Rectal smooth muscle tissue (tissue), 1 donor: Measurements from ENCODE around the gene ANKS1A.
"Not testable (repeated sequence)": the region's sequence is repeated elsewhere in the genome, so short reads cannot be mapped to it uniquely, and the experiment has no call there.

Experiments used
- H3K27ac ChIP-seq: one replicate; pipeline ENCODE4 v1.7.0; 2013; ENCODE audit warnings: low read depth, low read length, inconsistent platforms
- H3K27me3 ChIP-seq: one replicate; pipeline ENCODE4 v1.7.0; 2013; ENCODE audit warnings: low read length; ENCODE audit not compliant: control insufficient read depth, insufficient read depth
- H3K36me3 ChIP-seq: one replicate; pipeline ENCODE4 v1.7.0; 2013; ENCODE audit warnings: low read length; ENCODE audit not compliant: control insufficient read depth, insufficient read depth
- H3K4me1 ChIP-seq: one replicate; pipeline ENCODE4 v1.7.0; 2013; ENCODE audit warnings: low read length; ENCODE audit not compliant: control insufficient read depth, insufficient read depth
- H3K4me3 ChIP-seq: one replicate; pipeline ENCODE4 v1.7.0; 2013; ENCODE audit warnings: low read length
- H3K9ac ChIP-seq: one replicate; pipeline ENCODE4 v1.7.0; 2013; ENCODE audit warnings: low read length

ANKS1A gene

GRCh38 chr6:35089935-35090505 lies 201.0 kb downstream of the ANKS1A start:
- no peak overlapping the region for H3K9ac ChIP-seq
- peak overlapping the region; percentile 54 for H3K27ac ChIP-seq

GRCh38 chr6:35090734-35091133 lies 201.7 kb downstream of the ANKS1A start:
- no peak overlapping the region for H3K4me3 ChIP-seq
- H3K36me3 ChIP-seq, result peaks cover 32% of the 10 kb centered on the region
- H3K4me1 ChIP-seq, result peaks cover 35% of the 10 kb centered on the region
- no peak overlapping the region for H3K9ac ChIP-seq
- H3K27me3 ChIP-seq, result no peaks in the 10 kb centered on the region
- H3K27ac ChIP-seq, result peak overlapping the region; percentile 54

More at GRCh38 chr6:35089935-35090505, 201.0 kb downstream of the ANKS1A start:
- H3K27me3 ChIP-seq, result no peaks in the 10 kb centered on the region
- H3K36me3 ChIP-seq, result peaks cover 35% of the 10 kb centered on the region
- no peak overlapping the region for H3K4me3 ChIP-seq
- H3K4me1 ChIP-seq, result peaks cover 34% of the 10 kb centered on the region

- H3K9ac ChIP-seq, result no peak overlapping the region
- peak overlapping the region; percentile 54 for H3K27ac ChIP-seq
- H3K4me3 ChIP-seq, result no peak overlapping the region
- H3K4me1 ChIP-seq, result peaks cover 42% of the 10 kb centered on the region
- H3K36me3 ChIP-seq, result peaks cover 27% of the 10 kb centered on the region
- H3K27me3 ChIP-seq, result no peaks in the 10 kb centered on the region
Observed at GRCh38 chr6:35091346-35092083, 202.5 kb downstream of the ANKS1A start.

GRCh38 chr6:35092362-35093117 lies 203.5 kb downstream of the ANKS1A start:
- H3K4me3 ChIP-seq, result no peak overlapping the region
- peaks cover 17% of the 10 kb centered on the region for H3K36me3 ChIP-seq
- H3K27me3 ChIP-seq, result no peaks in the 10 kb centered on the region
- no peak overlapping the region for H3K9ac ChIP-seq
- H3K4me1 ChIP-seq, result peaks cover 42% of the 10 kb centered on the region
- peak overlapping the region; percentile 54 for H3K27ac ChIP-seq

- Histone ChIP-seq H3K9ac (no peak overlapping the region), H3K27me3 (no peaks in the 10 kb centered on the region), H3K36me3 (peaks cover 17% of the 10 kb centered on the region), H3K27ac (peak overlapping the region; percentile 54), H3K4me3 (no peak overlapping the region), H3K4me1 (peaks cover 42% of the 10 kb centered on the region)
Observed at GRCh38 chr6:35093118-35093445, 204.0 kb downstream of the ANKS1A start.

- Histone ChIP-seq H3K4me3 (no peak overlapping the region), H3K9ac (no peak overlapping the region), H3K4me1 (peaks cover 42% of the 10 kb centered on the region), H3K27me3 (no peaks in the 10 kb centered on the region), H3K27ac (no peak overlapping the region), H3K36me3 (peaks cover 13% of the 10 kb centered on the region)
Observed at GRCh38 chr6:35093783-35094182, 204.7 kb downstream of the ANKS1A start.

- H3K27ac ChIP-seq, result no peak overlapping the region
- peaks cover 10% of the 10 kb centered on the region for H3K36me3 ChIP-seq
- H3K27me3 ChIP-seq, result no peaks in the 10 kb centered on the region
- H3K4me1 ChIP-seq, result peaks cover 38% of the 10 kb centered on the region
- H3K9ac ChIP-seq, result no peak overlapping the region
- H3K4me3 ChIP-seq, result no peak overlapping the region
Observed at GRCh38 chr6:35094183-35094582, 205.1 kb downstream of the ANKS1A start.

GRCh38 chr6:35096129-35096862 lies 207.2 kb downstream of the ANKS1A start:
- H3K4me3 ChIP-seq, result no peak overlapping the region
- H3K27ac ChIP-seq, result peak overlapping the region; percentile 52
- no peak overlapping the region for H3K9ac ChIP-seq
- no peaks in the 10 kb centered on the region for H3K36me3 ChIP-seq
- no peaks in the 10 kb centered on the region for H3K27me3 ChIP-seq
- peaks cover 25% of the 10 kb centered on the region for H3K4me1 ChIP-seq

- Histone ChIP-seq H3K27me3 (no peaks in the 10 kb centered on the region), H3K9ac (no peak overlapping the region), H3K36me3 (no peaks in the 10 kb centered on the region), H3K4me1 (peaks cover 8% of the 10 kb centered on the region), H3K4me3 (no peak overlapping the region), H3K27ac (no peak overlapping the region)
Observed at GRCh38 chr6:35099116-35099515, 210.1 kb downstream of the ANKS1A start.

- Histone ChIP-seq H3K36me3 (no peaks in the 10 kb centered on the region), H3K4me1 (no peaks in the 10 kb centered on the region), H3K9ac (no peak overlapping the region), H3K27me3 (no peaks in the 10 kb centered on the region), H3K27ac (no peak overlapping the region), H3K4me3 (no peak overlapping the region)
Observed at GRCh38 chr6:35105078-35105477, 216.0 kb downstream of the ANKS1A start.

GRCh38 chr6:35106061-35106460 lies 217.0 kb downstream of the ANKS1A start:
- not testable (repeated sequence) for H3K4me1 ChIP-seq, H3K4me3 ChIP-seq, H3K27ac ChIP-seq

GRCh38 chr6:35107208-35107607 lies 218.2 kb downstream of the ANKS1A start:
- not testable (repeated sequence) for H3K36me3 ChIP-seq, H3K9ac ChIP-seq, H3K4me3 ChIP-seq, H3K4me1 ChIP-seq, H3K27me3 ChIP-seq, H3K27ac ChIP-seq

More at GRCh38 chr6:35106061-35106460, 217.0 kb downstream of the ANKS1A start:
- H3K36me3 ChIP-seq, H3K9ac ChIP-seq, H3K27me3 ChIP-seq: not testable (repeated sequence)
